Bronchial epithelial cell (primary cell): ENCODE data around the gene TMEM165. TPM values are rescaled to one million over a fixed set of nuclear protein-coding genes. Genes with fewer than 3 reads are reported as not detected.
A peak's percentile ranks its signal among the peaks of the same experiment; 100 is the strongest.

ENCODE experiments used
- DNase-seq: peaks from one replicate; pipeline ENCODE4 v3.0.0-alpha.2; 2010; ENCODE audit warnings: low read depth
- FAIRE-seq: peaks from 2 replicates; lab custom pipeline; 2011; peaks lifted over from hg19 to GRCh38; lab: Jason Lieb, UNC
- H3K27me3 ChIP-seq: 2 replicates; pipeline ENCODE4 v1.5.1; 2011; ENCODE audit warnings: low read length; ENCODE audit not compliant: control insufficient read depth, insufficient read depth
- H3K36me3 ChIP-seq: 2 replicates; pipeline ENCODE4 v1.5.1; 2011; ENCODE audit warnings: low read length; ENCODE audit not compliant: control insufficient read depth, insufficient read depth
- H3K4me3 ChIP-seq: 2 replicates; pipeline ENCODE4 v1.5.1; 2011; ENCODE audit warnings: mild to moderate bottlenecking, low read depth, low read length, control low read depth
- total RNA-seq: library from RNA; depleted of rRNA; stranded (reverse); fragments of >200 nt; gene quantifications from 2 replicates; pipeline ENCODE4 v1.2.1, GENCODE V29; 2014
- TF ChIP-seq, protein P1 (sequence below): IDR thresholded peaks from 2 replicates; pipeline ENCODE4 v1.5.1; 2011; ENCODE audit warnings: mild to moderate bottlenecking, moderate library complexity, low read length, control low read depth, inconsistent platforms; ENCODE audit not compliant: insufficient read depth, severe bottlenecking

The TMEM165 gene
- total RNA-seq, 1 donor from 2014 or later: 75.8 TPM

- peaks cover 7% of the 10 kb centered on the region for H3K36me3 ChIP-seq
- H3K27me3 ChIP-seq: no peaks in the 10 kb centered on the region
- TF ChIP-seq, protein P1, sequence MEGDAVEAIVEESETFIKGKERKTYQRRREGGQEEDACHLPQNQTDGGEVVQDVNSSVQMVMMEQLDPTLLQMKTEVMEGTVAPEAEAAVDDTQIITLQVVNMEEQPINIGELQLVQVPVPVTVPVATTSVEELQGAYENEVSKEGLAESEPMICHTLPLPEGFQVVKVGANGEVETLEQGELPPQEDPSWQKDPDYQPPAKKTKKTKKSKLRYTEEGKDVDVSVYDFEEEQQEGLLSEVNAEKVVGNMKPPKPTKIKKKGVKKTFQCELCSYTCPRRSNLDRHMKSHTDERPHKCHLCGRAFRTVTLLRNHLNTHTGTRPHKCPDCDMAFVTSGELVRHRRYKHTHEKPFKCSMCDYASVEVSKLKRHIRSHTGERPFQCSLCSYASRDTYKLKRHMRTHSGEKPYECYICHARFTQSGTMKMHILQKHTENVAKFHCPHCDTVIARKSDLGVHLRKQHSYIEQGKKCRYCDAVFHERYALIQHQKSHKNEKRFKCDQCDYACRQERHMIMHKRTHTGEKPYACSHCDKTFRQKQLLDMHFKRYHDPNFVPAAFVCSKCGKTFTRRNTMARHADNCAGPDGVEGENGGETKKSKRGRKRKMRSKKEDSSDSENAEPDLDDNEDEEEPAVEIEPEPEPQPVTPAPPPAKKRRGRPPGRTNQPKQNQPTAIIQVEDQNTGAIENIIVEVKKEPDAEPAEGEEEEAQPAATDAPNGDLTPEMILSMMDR: no peak
- DNase-seq: peak; percentile 64
- H3K4me3 ChIP-seq: no peak overlapping the region
- no peak for FAIRE-seq
Measured at GRCh38 chr4:55437356-55437796, 41.6 kb downstream of the TMEM165 start.

DNA sequence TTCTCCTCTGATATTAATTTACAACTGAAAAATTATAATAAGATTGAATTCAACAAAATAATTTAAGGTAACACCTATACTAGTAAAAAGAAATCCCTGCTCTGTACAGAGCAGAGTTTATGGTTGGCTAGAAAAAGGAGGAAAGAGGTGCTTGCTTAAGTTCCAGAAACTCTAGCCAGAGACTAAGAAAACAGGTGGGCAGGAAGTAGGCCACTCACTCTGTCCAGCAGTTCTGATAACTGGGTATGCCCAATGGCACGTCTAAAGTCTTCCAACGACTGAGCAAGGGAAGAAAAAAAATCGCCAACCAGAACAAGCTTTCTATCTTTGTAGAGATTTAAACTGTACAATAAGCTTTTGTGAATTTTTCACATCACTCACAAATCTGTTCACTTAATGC is 42.1 kb downstream of the TMEM165 start:
- DNase-seq (no peak), FAIRE-seq (no peak)
- no peak overlapping the region for H3K4me3 ChIP-seq
- H3K36me3 ChIP-seq: peaks cover 7% of the 10 kb centered on the region
- no peaks in the 10 kb centered on the region for H3K27me3 ChIP-seq
- TF ChIP-seq, protein P1: no peak

DNA sequence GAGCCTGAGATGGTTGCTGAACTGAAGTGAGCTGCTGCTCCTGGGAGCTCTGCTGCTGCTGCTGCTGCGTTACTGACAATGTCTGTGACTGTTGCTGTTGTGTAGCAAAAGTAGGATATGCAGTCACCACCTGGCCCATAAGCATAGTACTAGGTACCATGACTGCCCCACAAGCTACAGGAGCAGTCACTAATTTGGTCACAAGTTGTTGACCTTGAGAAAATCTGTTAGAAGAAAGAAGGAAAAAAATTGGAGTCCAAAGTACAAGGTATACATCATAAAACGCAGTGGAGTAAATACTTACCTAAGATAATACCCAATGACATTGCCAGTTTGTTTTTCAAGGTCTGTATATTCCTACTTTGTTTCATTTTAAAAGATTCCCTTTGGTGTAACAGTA is 42.6 kb downstream of the TMEM165 start:
- no peak for FAIRE-seq

DNA sequence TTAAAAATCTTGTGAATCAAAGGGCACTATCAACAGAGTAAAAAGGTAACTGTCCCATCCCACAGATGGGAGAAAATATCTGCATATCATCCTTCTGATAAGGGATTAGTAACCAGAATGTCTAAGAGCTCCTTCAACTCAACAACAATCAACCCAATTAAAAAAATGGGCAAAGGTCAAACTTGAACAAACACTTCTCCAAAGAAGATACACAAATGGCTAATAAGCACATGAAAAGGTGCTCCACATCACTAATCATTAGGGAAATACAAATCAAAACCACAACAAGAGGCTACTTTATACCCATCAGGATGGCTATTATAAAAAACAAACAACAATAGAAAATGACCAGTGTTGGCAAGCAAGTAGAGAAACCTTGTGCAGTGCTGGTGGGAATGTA is 43.3 kb downstream of the TMEM165 start:
- TF ChIP-seq, protein P1: no peak
- FAIRE-seq (no peak), DNase-seq (no peak)
- Histone ChIP-seq H3K4me3 (no peak overlapping the region), H3K27me3 (no peaks in the 10 kb centered on the region), H3K36me3 (peaks cover 5% of the 10 kb centered on the region)

More for the DNA sequence above, 42.6 kb downstream of the TMEM165 start:
- TF ChIP-seq, protein P1: no peak
- Histone ChIP-seq H3K4me3 (no peak overlapping the region), H3K36me3 (peaks cover 6% of the 10 kb centered on the region), H3K27me3 (no peaks in the 10 kb centered on the region)
- DNase-seq: no peak

- no peak for FAIRE-seq
- H3K36me3 ChIP-seq: peaks cover 1% of the 10 kb centered on the region
Measured at GRCh38 chr4:55440786-55441185, 45.0 kb downstream of the TMEM165 start.

More at GRCh38 chr4:55440786-55441185, 45.0 kb downstream of the TMEM165 start:
- TF ChIP-seq, protein P1: no peak
- Histone ChIP-seq H3K27me3 (no peaks in the 10 kb centered on the region), H3K4me3 (no peak overlapping the region)
- DNase-seq: no peak
